ENCODE measurements around the gene WDR76. TPM values are rescaled to one million over a fixed set of nuclear protein-coding genes. Genes with fewer than 3 reads are reported as not detected.

WDR76 gene
- total and polyA plus RNA-seq, 12 donors, result 0.74 to 8.2 (median 2.0) TPM

DNA sequence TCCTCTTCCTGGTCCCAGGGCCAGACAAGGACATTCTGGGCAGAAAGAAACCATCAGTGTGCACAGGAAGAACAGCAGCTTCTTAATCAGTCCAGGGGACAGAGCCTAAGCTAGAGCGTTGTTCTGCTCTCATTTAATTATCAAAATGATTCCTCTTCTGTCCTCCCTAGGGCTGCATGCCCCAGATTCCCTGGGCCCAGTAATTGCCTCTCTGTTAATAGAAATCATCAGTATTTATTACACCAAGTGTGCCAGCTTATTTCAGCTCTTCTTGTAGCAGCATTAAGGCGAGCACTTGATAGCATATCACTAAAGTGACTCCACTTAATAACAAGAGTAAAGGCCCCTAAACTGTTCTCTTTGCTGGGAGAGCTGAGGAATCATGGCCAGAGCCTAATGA is 72.1 kb downstream of the WDR76 start:
- TF ChIP-seq, protein P1, sequence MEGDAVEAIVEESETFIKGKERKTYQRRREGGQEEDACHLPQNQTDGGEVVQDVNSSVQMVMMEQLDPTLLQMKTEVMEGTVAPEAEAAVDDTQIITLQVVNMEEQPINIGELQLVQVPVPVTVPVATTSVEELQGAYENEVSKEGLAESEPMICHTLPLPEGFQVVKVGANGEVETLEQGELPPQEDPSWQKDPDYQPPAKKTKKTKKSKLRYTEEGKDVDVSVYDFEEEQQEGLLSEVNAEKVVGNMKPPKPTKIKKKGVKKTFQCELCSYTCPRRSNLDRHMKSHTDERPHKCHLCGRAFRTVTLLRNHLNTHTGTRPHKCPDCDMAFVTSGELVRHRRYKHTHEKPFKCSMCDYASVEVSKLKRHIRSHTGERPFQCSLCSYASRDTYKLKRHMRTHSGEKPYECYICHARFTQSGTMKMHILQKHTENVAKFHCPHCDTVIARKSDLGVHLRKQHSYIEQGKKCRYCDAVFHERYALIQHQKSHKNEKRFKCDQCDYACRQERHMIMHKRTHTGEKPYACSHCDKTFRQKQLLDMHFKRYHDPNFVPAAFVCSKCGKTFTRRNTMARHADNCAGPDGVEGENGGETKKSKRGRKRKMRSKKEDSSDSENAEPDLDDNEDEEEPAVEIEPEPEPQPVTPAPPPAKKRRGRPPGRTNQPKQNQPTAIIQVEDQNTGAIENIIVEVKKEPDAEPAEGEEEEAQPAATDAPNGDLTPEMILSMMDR (IDR thresholded peaks at IDR 0.05), result no peak
- TF ChIP-seq POLR2A (IDR thresholded peaks at IDR 0.05), result no peak
- intact Hi-C loops (cut with DNase I), result no loop called here
- H3K27ac ChIP-seq, result no peak overlapping the region

DNA sequence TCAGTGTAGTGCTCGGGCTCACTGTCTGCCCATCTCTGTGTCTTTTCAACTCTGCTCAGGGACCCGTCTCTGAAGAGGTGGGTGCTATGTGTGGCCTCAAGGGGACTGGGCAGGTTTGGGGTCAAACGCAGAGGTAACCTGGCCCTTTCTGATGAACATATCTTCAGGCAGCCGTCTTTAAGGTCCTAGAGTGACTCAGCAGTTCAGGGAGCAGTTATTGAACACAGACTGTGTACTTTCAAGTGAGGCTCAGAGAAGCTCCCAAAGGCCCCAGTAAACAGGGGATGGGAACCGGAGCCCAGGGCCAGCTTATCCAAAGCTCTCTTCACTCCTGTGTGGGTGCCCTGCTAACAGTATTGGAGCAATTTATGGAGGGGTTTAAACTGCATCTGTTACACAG is 73.1 kb downstream of the WDR76 start:
- 78 to 88% (median 87%) methylated on average over 5 of the region's 5 CpGs for WGBS, 4 donors
- TF ChIP-seq, protein P1 (IDR thresholded peaks at IDR 0.05), result no peak
- TF ChIP-seq POLR2A (IDR thresholded peaks at IDR 0.05), result no peak
- no peak overlapping the region for H3K4me3 ChIP-seq
- no peaks in the 10 kb centered on the region for H3K27me3 ChIP-seq
- no peaks in the 10 kb centered on the region for H3K36me3 ChIP-seq (replicated peaks in 1 of 2)
- intact Hi-C loops (cut with DNase I), result loop anchor here (5.0 to 10.0 kb wide), 3 partner anchors 155 to 315 kb away; no protein-coding TSS in a partner anchor
- DNase-seq, result no peak
- no peaks in the 10 kb centered on the region for H3K4me1 ChIP-seq (replicated peaks in 1 of 2)
- H3K9me3 ChIP-seq (replicated peaks in 1 of 3), result no peaks in the 10 kb centered on the region
- H3K27ac ChIP-seq, result no peak overlapping the region

More for the DNA sequence above, 72.1 kb downstream of the WDR76 start:
- WGBS, 4 donors, result 78 to 89% (median 86%) methylated on average over 2 of the region's 2 CpGs
- DNase-seq, result no peak
- Histone ChIP-seq H3K4me1 (replicated peaks in 1 of 2) (peaks cover 0 to 5% of the 10 kb centered on the region in 2 donors), H3K27me3 (no peaks in the 10 kb centered on the region), H3K36me3 (replicated peaks in 1 of 2) (no peaks in the 10 kb centered on the region), H3K9me3 (replicated peaks in 1 of 3) (no peaks in the 10 kb centered on the region), H3K4me3 (no peak overlapping the region)

DNA sequence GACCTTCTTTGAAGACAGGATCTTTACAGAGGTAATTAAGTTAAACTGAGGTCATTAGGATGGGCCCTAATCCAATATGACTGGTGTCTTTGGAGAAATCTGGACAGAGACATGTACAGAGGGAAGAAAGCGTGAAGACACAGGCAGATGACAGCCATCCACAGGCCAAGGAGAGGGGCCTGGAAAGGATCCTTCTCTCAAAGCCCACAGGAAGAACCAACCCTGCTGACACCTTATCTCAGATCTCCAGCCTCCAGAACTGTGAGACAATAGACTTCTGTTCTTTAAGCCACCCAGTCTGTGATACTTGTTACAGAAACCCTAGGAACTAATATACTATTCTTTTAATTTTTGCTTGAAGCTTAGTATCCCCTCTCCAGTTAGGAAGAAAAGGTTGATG is 74.2 kb downstream of the WDR76 start:
- intact Hi-C loops (cut with DNase I), result loop anchor here (5.0 to 10.0 kb wide), 3 partner anchors 154 to 314 kb away; no protein-coding TSS in a partner anchor
- no peak for TF ChIP-seq POLR2A (IDR thresholded peaks at IDR 0.05)
- TF ChIP-seq, protein P1 (IDR thresholded peaks at IDR 0.05), result no peak
- Histone ChIP-seq H3K27ac (no peak overlapping the region), H3K27me3 (no peaks in the 10 kb centered on the region), H3K36me3 (replicated peaks in 1 of 2) (no peaks in the 10 kb centered on the region), H3K4me1 (replicated peaks in 1 of 2) (no peaks in the 10 kb centered on the region), H3K4me3 (no peak overlapping the region), H3K9me3 (replicated peaks in 1 of 3) (no peaks in the 10 kb centered on the region)
- no peak for DNase-seq
- WGBS, 4 donors, result 91 to 100% (median 98%) methylated on average over 1 of the region's 1 CpG

DNA sequence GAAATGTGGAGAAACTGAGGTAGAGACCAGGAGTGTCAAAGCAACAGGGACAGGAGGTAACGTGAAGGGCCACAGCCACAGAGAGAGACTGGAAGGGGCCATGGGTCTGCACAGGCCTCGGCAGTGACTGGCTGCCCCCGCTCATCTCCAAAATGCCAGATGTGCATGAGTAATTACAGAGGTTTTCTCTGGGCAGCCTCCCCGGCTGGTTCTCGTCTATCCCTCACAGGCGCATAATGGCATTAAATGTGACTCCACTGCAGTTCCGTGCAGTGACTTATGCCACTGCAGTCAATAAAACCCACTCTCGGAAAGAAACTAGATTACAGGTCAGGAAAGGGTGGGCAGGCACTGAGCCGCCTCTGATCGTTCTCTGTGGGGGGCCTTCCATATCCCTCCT is 74.7 kb downstream of the WDR76 start:
- TF ChIP-seq, protein P1 (IDR thresholded peaks at IDR 0.05), result no peak
- no peak for TF ChIP-seq POLR2A (IDR thresholded peaks at IDR 0.05)
- Histone ChIP-seq H3K4me1 (replicated peaks in 1 of 2) (no peaks in the 10 kb centered on the region), H3K36me3 (replicated peaks in 1 of 2) (no peaks in the 10 kb centered on the region), H3K27me3 (no peaks in the 10 kb centered on the region), H3K4me3 (no peak overlapping the region), H3K27ac (no peak overlapping the region), H3K9me3 (replicated peaks in 1 of 3) (no peaks in the 10 kb centered on the region)
- intact Hi-C loops (cut with DNase I), result loop anchor here (5.0 to 10.0 kb wide), 3 partner anchors 153 to 313 kb away; no protein-coding TSS in a partner anchor
- 83 to 89% (median 87%) methylated on average over 9 to 10 of the region's 10 CpGs for WGBS, 4 donors
- DNase-seq, result no peak

All from adrenal gland (tissue), 12 donors.